ENCODE data around the gene ACTG2.

DNA sequence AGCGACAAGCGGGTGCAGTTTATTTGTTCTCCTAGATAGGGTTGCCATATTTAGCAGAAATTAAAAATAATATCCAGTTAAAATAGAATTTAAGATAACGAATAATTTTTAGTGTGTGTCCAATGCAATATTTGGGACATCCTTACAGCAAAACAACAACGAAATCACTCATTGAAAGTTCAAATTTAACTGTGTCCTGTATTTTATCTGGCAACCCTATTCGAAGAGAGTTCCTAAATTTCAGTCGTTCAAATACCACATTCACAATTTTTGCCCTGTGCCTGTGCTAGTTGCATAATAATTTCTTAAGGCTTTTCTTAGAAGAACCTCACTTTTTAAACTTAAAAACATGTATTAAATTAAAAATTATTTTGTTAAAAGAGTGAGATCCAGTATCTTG, 34.5 kb downstream of the ACTG2 start:
- TF ChIP-seq, protein P1, sequence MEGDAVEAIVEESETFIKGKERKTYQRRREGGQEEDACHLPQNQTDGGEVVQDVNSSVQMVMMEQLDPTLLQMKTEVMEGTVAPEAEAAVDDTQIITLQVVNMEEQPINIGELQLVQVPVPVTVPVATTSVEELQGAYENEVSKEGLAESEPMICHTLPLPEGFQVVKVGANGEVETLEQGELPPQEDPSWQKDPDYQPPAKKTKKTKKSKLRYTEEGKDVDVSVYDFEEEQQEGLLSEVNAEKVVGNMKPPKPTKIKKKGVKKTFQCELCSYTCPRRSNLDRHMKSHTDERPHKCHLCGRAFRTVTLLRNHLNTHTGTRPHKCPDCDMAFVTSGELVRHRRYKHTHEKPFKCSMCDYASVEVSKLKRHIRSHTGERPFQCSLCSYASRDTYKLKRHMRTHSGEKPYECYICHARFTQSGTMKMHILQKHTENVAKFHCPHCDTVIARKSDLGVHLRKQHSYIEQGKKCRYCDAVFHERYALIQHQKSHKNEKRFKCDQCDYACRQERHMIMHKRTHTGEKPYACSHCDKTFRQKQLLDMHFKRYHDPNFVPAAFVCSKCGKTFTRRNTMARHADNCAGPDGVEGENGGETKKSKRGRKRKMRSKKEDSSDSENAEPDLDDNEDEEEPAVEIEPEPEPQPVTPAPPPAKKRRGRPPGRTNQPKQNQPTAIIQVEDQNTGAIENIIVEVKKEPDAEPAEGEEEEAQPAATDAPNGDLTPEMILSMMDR (IDR thresholded peaks at IDR 0.05; ENCODE audit: insufficient read depth, low read length, poor library complexity, severe bottlenecking) = no peak
- no peak for TF ChIP-seq EZH2phosphoT487 (conservative IDR thresholded peaks at IDR 0.05; ENCODE audit: low read length)

Data from SU-DHL-6 (cell line).